H9 (cell line): ENCODE data around the gene RFC4. TPM values are rescaled to one million over a fixed set of nuclear protein-coding genes. Genes with fewer than 3 reads are reported as not detected.

ENCODE experiments used
- DNase-seq: peaks from one replicate; pipeline ENCODE4 v3.0.0-alpha.2; 2017
- H2AFZ ChIP-seq: one replicate; pipeline ENCODE4 v1.6.1; 2013; ENCODE audit warnings: mild to moderate bottlenecking, low read length, control low read depth, moderate library complexity
- H2AK5ac ChIP-seq: 2 replicates; pipeline ENCODE4 v1.6.1; 2013; ENCODE audit warnings: low read length, control low read depth, mixed read lengths; ENCODE audit not compliant: insufficient read length
- H2BK120ac ChIP-seq: one replicate; pipeline ENCODE4 v1.6.1; 2013; ENCODE audit warnings: low read depth, mild to moderate bottlenecking, low read length, control low read depth, inconsistent platforms; ENCODE audit not compliant: poor library complexity, severe bottlenecking
- H2BK12ac ChIP-seq: 2 replicates; pipeline ENCODE4 v1.6.1; 2013; ENCODE audit warnings: low read length, control low read depth, mixed read lengths, low read depth; ENCODE audit not compliant: insufficient read length
- H2BK15ac ChIP-seq: 2 replicates; pipeline ENCODE4 v1.6.1; 2013; ENCODE audit warnings: low read depth, low read length, control low read depth
- H2BK20ac ChIP-seq: one replicate; pipeline ENCODE4 v1.6.1; 2013; ENCODE audit warnings: low read depth, mild to moderate bottlenecking, low read length, control low read depth, inconsistent platforms; ENCODE audit not compliant: poor library complexity, severe bottlenecking
- H2BK5ac ChIP-seq: 2 replicates; pipeline ENCODE4 v1.6.1; 2013; ENCODE audit warnings: low read length, control low read depth, mixed read lengths; ENCODE audit not compliant: insufficient read length
- H3K14ac ChIP-seq: 2 replicates; pipeline ENCODE4 v1.6.1; 2013; ENCODE audit warnings: low read length, control low read depth; ENCODE audit not compliant: insufficient read depth
- H3K18ac ChIP-seq: 2 replicates; pipeline ENCODE4 v1.6.1; 2013; ENCODE audit warnings: low read depth, mild to moderate bottlenecking, mixed read lengths, low read length, control low read depth; ENCODE audit not compliant: insufficient read length
- H3K23ac ChIP-seq: 2 replicates; pipeline ENCODE4 v1.6.1; 2013; ENCODE audit warnings: low read length, control low read depth, mixed read lengths, low read depth; ENCODE audit not compliant: insufficient read length
- H3K23me2 ChIP-seq: 2 replicates; pipeline ENCODE4 v1.6.1; 2013; ENCODE audit warnings: low read depth, mild to moderate bottlenecking, mixed read lengths, low read length, control low read depth; ENCODE audit not compliant: insufficient read length, poor library complexity, severe bottlenecking
- H3K27ac ChIP-seq: 2 replicates; pipeline ENCODE4 v1.5.1; 2013; ENCODE audit warnings: low read length, control low read depth, mixed read lengths, low read depth; ENCODE audit not compliant: insufficient read length
- H3K27me3 ChIP-seq: 2 replicates; pipeline ENCODE4 v1.6.1; 2013; ENCODE audit warnings: low read length, control low read depth, inconsistent platforms; ENCODE audit not compliant: insufficient read depth
- H3K4ac ChIP-seq: 2 replicates; pipeline ENCODE4 v1.6.1; 2013; ENCODE audit warnings: low read depth, mild to moderate bottlenecking, control low read depth, inconsistent platforms, low read length, moderate library complexity
- H3K4me1 ChIP-seq: 2 replicates; pipeline ENCODE4 v1.6.1; 2013; ENCODE audit warnings: low read length, control low read depth, inconsistent platforms; ENCODE audit not compliant: insufficient read depth
- H3K4me2 ChIP-seq: 2 replicates; pipeline ENCODE4 v1.6.1; 2013; ENCODE audit warnings: low read length, control low read depth, mixed read lengths; ENCODE audit not compliant: insufficient read length, insufficient read depth
- H3K56ac ChIP-seq: 2 replicates; pipeline ENCODE4 v1.6.1; 2013; ENCODE audit warnings: low read depth, mild to moderate bottlenecking, mixed read lengths, low read length, control low read depth; ENCODE audit not compliant: insufficient read length
- H3K79me1 ChIP-seq: 2 replicates; pipeline ENCODE4 v1.6.1; 2013; ENCODE audit warnings: low read depth, mild to moderate bottlenecking, moderate library complexity, low read length, control low read depth, inconsistent platforms; ENCODE audit not compliant: insufficient read depth, poor library complexity, severe bottlenecking
- H3K79me2 ChIP-seq: 2 replicates; pipeline ENCODE4 v1.6.1; 2013; ENCODE audit warnings: low read length, control low read depth, inconsistent platforms; ENCODE audit not compliant: insufficient read depth
- H3K9ac ChIP-seq: 2 replicates; pipeline ENCODE4 v1.6.1; 2013; ENCODE audit warnings: low read length, control low read depth, mixed read lengths; ENCODE audit not compliant: insufficient read length; ENCODE audit errors: extremely low read depth
- H3K9me3 ChIP-seq: one replicate; pipeline ENCODE4 v1.6.1; 2013; ENCODE audit warnings: low read depth, low read length, inconsistent platforms; ENCODE audit not compliant: control insufficient read depth
- H3T11ph ChIP-seq: one replicate; pipeline ENCODE4 v1.6.1; 2013; ENCODE audit warnings: mild to moderate bottlenecking, low read length, control low read depth, inconsistent platforms
- H4K20me1 ChIP-seq: one replicate; pipeline ENCODE4 v1.6.1; 2013; ENCODE audit not compliant: control insufficient read depth, insufficient read length, insufficient read depth
- H4K5ac ChIP-seq: 2 replicates; pipeline ENCODE4 v1.6.1; 2013; ENCODE audit warnings: low read depth, mild to moderate bottlenecking, mixed read lengths, low read length, control low read depth; ENCODE audit not compliant: insufficient read length
- H4K8ac ChIP-seq: replicated peaks from 2 replicates; pipeline ENCODE4 v1.6.1; 2013; ENCODE audit warnings: low read length, control low read depth, mixed read lengths, low read depth; ENCODE audit not compliant: insufficient read length
- H4K91ac ChIP-seq: 2 replicates; pipeline ENCODE4 v1.6.1; 2013; ENCODE audit warnings: low read depth, mild to moderate bottlenecking, moderate library complexity, mixed read lengths, low read length, control low read depth; ENCODE audit not compliant: insufficient read length
- H3K27ac Mint-ChIP-seq, 3 experiments: 2 replicates in 2 of 3; 3 replicates in 1 of 3; pipeline ENCODE4 v1.8.0; 2020 to 2021; ENCODE audit warnings: mixed read lengths in 3 of 3, mild to moderate bottlenecking in 1 of 3, moderate library complexity in 1 of 3
- H3K27me3 Mint-ChIP-seq: 2 replicates; pipeline ENCODE4 v1.8.0; 2021; ENCODE audit warnings: low read depth, mild to moderate bottlenecking, moderate library complexity, mixed read lengths
- H3K36me3 Mint-ChIP-seq, 3 experiments: 2 replicates in 2 of 3; 3 replicates in 1 of 3; pipeline ENCODE4 v1.8.0; 2020 to 2021; ENCODE audit warnings: low read depth in 3 of 3, mixed read lengths in 3 of 3; ENCODE audit not compliant: insufficient read depth in 1 of 3
- H3K4me1 Mint-ChIP-seq, 2 experiments: 2 replicates each; pipeline ENCODE4 v1.8.0; 2020; ENCODE audit warnings: mixed read lengths in 2 of 2
- H3K4me3 Mint-ChIP-seq, 2 experiments: 2 replicates in 1 of 2; 3 replicates in 1 of 2; pipeline ENCODE4 v1.8.0; 2020 to 2021; ENCODE audit warnings: mild to moderate bottlenecking in 2 of 2, mixed read lengths in 2 of 2, moderate library complexity in 1 of 2
- H3K9me3 Mint-ChIP-seq, 2 experiments: 2 replicates in 1 of 2; 3 replicates in 1 of 2; pipeline ENCODE4 v1.8.0; 2020; ENCODE audit warnings: mild to moderate bottlenecking in 2 of 2, mixed read lengths in 2 of 2, moderate library complexity in 1 of 2
- WGBS: extraction: QIAGEN DNeasy Blood & Tissue Kit; methylation state at CpG from one replicate; pipeline ENCODE4 v1.1.7; 2013; ENCODE audit warnings: missing lambda C conversion rate, low lambda C conversion rate, mixed read lengths; ENCODE audit not compliant: insufficient read length; ENCODE audit errors: extremely low coverage; 5-methylcytosine and 5-hydroxymethylcytosine counted together
- total RNA-seq: library from RNA; stranded (reverse); gene quantifications from 2 replicates; pipeline ENCODE4 v1.2.1, GENCODE V29; 2021
- TF ChIP-seq, protein P1 (sequence below): fragments of 200-600 bp; sonication (generic); conservative IDR thresholded peaks from 3 replicates; pipeline ENCODE4 v1.8.0; 2021; ENCODE audit warnings: antibody characterized with exemption, mild to moderate bottlenecking

Gene RFC4
- total RNA-seq, 1 experiment from 2014 or later: 108 TPM

- Histone ChIP-seq H3K4me1 (peaks cover 4% of the 10 kb centered on the region; the same call in 1 of the 2 replicates), H3K4ac (no peak overlapping the region), H3K9me3 (no peaks in the 10 kb centered on the region), H3K14ac (no peak overlapping the region), H4K20me1 (no peaks in the 10 kb centered on the region), H3K23ac (no peak overlapping the region), H3K27ac (no peak overlapping the region), H3K56ac (no peak overlapping the region), H3K79me2 (no peaks in the 10 kb centered on the region), H3K4me2 (peak overlapping the region; percentile 2), H3T11ph (no peak overlapping the region), H3K27me3 (no peaks in the 10 kb centered on the region), H2BK120ac (no peak overlapping the region), H3K18ac (no peak overlapping the region), H4K8ac (no peak overlapping the region), H3K9ac (no peak overlapping the region), H2BK15ac (no peak overlapping the region), H3K23me2 (no peaks in the 10 kb centered on the region), H2BK12ac (no peak overlapping the region), H3K79me1 (no peaks in the 10 kb centered on the region), H2BK20ac (no peak overlapping the region), H2AK5ac (no peak overlapping the region), H2BK5ac (no peak overlapping the region), H4K91ac (no peak overlapping the region), H2AFZ (no peak overlapping the region), H4K5ac (no peak overlapping the region)
- Mint-ChIP-seq H3K4me1 (peaks cover 18 to 22% of the 10 kb centered on the region in 2 experiments), H3K9me3 (peaks cover 0 to 4% of the 10 kb centered on the region in 2 experiments; a peak in 3 of 5 replicates), H3K4me3 (peak overlapping the region in 1 of 2 experiments; percentile 35; a peak in 2 of 5 replicates), H3K27me3 (peaks cover 39% of the 10 kb centered on the region), H3K36me3 (no peaks in the 10 kb centered on the region; a peak in 1 of 7 replicates), H3K27ac (no peak overlapping the region; a peak in 1 of 7 replicates)
- peak; percentile 78 for DNase-seq
- TF ChIP-seq, protein P1, sequence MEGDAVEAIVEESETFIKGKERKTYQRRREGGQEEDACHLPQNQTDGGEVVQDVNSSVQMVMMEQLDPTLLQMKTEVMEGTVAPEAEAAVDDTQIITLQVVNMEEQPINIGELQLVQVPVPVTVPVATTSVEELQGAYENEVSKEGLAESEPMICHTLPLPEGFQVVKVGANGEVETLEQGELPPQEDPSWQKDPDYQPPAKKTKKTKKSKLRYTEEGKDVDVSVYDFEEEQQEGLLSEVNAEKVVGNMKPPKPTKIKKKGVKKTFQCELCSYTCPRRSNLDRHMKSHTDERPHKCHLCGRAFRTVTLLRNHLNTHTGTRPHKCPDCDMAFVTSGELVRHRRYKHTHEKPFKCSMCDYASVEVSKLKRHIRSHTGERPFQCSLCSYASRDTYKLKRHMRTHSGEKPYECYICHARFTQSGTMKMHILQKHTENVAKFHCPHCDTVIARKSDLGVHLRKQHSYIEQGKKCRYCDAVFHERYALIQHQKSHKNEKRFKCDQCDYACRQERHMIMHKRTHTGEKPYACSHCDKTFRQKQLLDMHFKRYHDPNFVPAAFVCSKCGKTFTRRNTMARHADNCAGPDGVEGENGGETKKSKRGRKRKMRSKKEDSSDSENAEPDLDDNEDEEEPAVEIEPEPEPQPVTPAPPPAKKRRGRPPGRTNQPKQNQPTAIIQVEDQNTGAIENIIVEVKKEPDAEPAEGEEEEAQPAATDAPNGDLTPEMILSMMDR: no peak
- no CpG with 5 or more reads among the region's 28 CpGs for WGBS
These were observed 33.4 kb downstream of the RFC4 start for GRCh38 chr3:186772701-186773417.
